Measurements from ENCODE around the gene MKKS. TPM values are rescaled to one million over a fixed set of nuclear protein-coding genes. Genes with fewer than 3 reads are reported as not detected.
"Not testable (repeated sequence)": the region's sequence is repeated elsewhere in the genome, so short reads cannot be mapped to it uniquely, and the experiment has no call there.

The MKKS gene
- total RNA-seq, 1 experiment from 2014 or later = 19.9 TPM

DNA sequence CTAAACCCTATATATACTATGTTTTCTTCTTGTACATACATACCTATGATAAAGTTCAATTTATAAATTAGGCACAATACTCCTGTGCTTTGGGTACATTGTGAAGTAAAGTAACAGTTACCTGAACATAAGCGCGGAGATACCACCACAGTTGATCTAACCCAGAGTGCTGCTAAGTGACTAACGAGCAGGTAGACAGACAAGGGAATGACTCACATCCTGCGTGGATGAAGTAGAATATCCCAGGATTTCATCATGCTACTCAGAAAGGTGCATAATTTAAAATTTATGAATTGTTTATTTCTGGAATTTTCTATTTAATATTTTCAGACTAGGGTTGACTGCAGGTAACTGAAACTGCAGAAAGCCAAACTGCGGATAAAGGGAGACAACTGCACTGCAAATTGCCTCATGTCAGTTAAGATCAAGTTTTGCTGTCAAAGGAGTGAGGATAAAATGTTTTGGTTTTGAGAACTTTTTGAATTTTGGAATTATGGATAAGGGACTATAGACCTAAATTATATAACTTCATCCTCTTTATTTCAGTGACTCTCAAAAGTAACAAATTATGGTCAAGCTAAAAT, 14.4 kb downstream of the MKKS start:
- no peaks in the 10 kb centered on the region for H3K9me2 ChIP-seq (ENCODE audit: insufficient read depth)
- peaks cover 0 to 2% of the 10 kb centered on the region in 2 experiments; a peak in 2 of 4 replicates for H3K36me3 ChIP-seq (ENCODE audit: control insufficient read depth in 1 of 2, insufficient read depth in 2 of 2, low read length in 2 of 2)
- peak overlapping the region; percentile 42 for H3K4me2 ChIP-seq (ENCODE audit: low read length)
- H4K20me1 ChIP-seq (ENCODE audit: insufficient read depth) = 0 out of 2 replicates have a peak, but pooled peaks cover 2% of the 10 kb centered on the region
- ATAC-seq = peak; percentile 85
- DNase-seq (ENCODE audit: low read depth, low spot score) = peak; percentile 76
- POLR2A ChIA-PET = no interaction called here
- peaks cover 96% of the 10 kb centered on the region for H3K79me2 ChIP-seq (ENCODE audit: insufficient read depth, low read length)
- peak overlapping the region; percentile 47; the same call in 1 of the 2 replicates for H3K27ac ChIP-seq (ENCODE audit: low read depth, low read length)
- intact Hi-C loops (cut with micrococcal nuclease) = no loop called here
- no peak overlapping the region for H2AFZ ChIP-seq (ENCODE audit: low read depth, low read length, poor library complexity, severe bottlenecking)
- TF ChIP-seq SP1 (IDR thresholded peaks at IDR 0.05; ENCODE audit: low read depth) (peak; percentile 67), CBX3 (IDR thresholded peaks at IDR 0.05; ENCODE audit: low read depth) (peak; percentile 64; the same call in 1 of the 2 replicates), JUND (IDR thresholded peaks at IDR 0.05) (peak; percentile 82), EGR1 (IDR thresholded peaks at IDR 0.05; ENCODE audit: low read depth) (no peak), SIN3A (IDR thresholded peaks at IDR 0.05; ENCODE audit: low read depth) (0 out of 2 replicates have a peak, but pooled peaks have one; percentile 32), CEBPB (IDR thresholded peaks at IDR 0.05; ENCODE audit: low read depth) (peak; percentile 84), YY1 (IDR thresholded peaks at IDR 0.05; ENCODE audit: extremely low read depth, insufficient replicate concordance, low read depth, low read length) (no peak), POLR2AphosphoS5 (IDR thresholded peaks at IDR 0.05; ENCODE audit: low read depth, low read length) (peak; percentile 66), SRF (IDR thresholded peaks at IDR 0.05; ENCODE audit: low read depth) (peak; percentile 18; the same call in 1 of the 2 replicates), FOSL1 (IDR thresholded peaks at IDR 0.05; ENCODE audit: low read depth) (peak; percentile 87), RAD21 (IDR thresholded peaks at IDR 0.05; ENCODE audit: low read depth) (no peak)
- TF ChIP-seq, protein P1, sequence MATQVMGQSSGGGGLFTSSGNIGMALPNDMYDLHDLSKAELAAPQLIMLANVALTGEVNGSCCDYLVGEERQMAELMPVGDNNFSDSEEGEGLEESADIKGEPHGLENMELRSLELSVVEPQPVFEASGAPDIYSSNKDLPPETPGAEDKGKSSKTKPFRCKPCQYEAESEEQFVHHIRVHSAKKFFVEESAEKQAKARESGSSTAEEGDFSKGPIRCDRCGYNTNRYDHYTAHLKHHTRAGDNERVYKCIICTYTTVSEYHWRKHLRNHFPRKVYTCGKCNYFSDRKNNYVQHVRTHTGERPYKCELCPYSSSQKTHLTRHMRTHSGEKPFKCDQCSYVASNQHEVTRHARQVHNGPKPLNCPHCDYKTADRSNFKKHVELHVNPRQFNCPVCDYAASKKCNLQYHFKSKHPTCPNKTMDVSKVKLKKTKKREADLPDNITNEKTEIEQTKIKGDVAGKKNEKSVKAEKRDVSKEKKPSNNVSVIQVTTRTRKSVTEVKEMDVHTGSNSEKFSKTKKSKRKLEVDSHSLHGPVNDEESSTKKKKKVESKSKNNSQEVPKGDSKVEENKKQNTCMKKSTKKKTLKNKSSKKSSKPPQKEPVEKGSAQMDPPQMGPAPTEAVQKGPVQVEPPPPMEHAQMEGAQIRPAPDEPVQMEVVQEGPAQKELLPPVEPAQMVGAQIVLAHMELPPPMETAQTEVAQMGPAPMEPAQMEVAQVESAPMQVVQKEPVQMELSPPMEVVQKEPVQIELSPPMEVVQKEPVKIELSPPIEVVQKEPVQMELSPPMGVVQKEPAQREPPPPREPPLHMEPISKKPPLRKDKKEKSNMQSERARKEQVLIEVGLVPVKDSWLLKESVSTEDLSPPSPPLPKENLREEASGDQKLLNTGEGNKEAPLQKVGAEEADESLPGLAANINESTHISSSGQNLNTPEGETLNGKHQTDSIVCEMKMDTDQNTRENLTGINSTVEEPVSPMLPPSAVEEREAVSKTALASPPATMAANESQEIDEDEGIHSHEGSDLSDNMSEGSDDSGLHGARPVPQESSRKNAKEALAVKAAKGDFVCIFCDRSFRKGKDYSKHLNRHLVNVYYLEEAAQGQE (IDR thresholded peaks at IDR 0.05; ENCODE audit: low read depth) = no peak
- TF ChIP-seq, protein P2, sequence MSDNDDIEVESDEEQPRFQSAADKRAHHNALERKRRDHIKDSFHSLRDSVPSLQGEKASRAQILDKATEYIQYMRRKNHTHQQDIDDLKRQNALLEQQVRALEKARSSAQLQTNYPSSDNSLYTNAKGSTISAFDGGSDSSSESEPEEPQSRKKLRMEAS (IDR thresholded peaks at IDR 0.05) = peak; percentile 28; the same call in 1 of the 2 replicates
- TF ChIP-seq, protein P3, sequence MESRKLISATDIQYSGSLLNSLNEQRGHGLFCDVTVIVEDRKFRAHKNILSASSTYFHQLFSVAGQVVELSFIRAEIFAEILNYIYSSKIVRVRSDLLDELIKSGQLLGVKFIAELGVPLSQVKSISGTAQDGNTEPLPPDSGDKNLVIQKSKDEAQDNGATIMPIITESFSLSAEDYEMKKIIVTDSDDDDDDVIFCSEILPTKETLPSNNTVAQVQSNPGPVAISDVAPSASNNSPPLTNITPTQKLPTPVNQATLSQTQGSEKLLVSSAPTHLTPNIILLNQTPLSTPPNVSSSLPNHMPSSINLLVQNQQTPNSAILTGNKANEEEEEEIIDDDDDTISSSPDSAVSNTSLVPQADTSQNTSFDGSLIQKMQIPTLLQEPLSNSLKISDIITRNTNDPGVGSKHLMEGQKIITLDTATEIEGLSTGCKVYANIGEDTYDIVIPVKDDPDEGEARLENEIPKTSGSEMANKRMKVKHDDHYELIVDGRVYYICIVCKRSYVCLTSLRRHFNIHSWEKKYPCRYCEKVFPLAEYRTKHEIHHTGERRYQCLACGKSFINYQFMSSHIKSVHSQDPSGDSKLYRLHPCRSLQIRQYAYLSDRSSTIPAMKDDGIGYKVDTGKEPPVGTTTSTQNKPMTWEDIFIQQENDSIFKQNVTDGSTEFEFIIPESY (IDR thresholded peaks at IDR 0.05; ENCODE audit: extremely low read depth, insufficient replicate concordance, low read length) = no peak
- CTCF ChIA-PET = no interaction called here
- RAD21 ChIA-PET (ENCODE audit: low non-redundant PET in 1 of 2, low total read pairs in 2 of 2, uncharacterized antibody in 2 of 2, unreplicated experiment in 2 of 2) = no interaction called here
- peak overlapping the region; percentile 11; the same call in 1 of the 2 replicates for H3K9ac ChIP-seq (ENCODE audit: low read length)
- H3K4me3 ChIP-seq (replicated peaks in 1 of 2; ENCODE audit: low read depth in 1 of 2, low read length in 2 of 2) = peak overlapping the region in 1 of 2 experiments; percentile 1; a peak in 1 of 4 replicates
- no peaks in the 10 kb centered on the region for H3K9me3 ChIP-seq (ENCODE audit: control insufficient read depth in 1 of 2, insufficient read depth in 1 of 2, low read depth in 1 of 2, low read length in 2 of 2)
- peaks cover 28 to 39% of the 10 kb centered on the region in 2 experiments for H3K4me1 ChIP-seq (ENCODE audit: control insufficient read depth in 1 of 2, insufficient read depth in 2 of 2, low read length in 2 of 2)
- H3K27me3 ChIP-seq (ENCODE audit: insufficient read depth, low read length) = no peaks in the 10 kb centered on the region
- BruUV-seq (replicated peaks) = no TSS peak

DNA sequence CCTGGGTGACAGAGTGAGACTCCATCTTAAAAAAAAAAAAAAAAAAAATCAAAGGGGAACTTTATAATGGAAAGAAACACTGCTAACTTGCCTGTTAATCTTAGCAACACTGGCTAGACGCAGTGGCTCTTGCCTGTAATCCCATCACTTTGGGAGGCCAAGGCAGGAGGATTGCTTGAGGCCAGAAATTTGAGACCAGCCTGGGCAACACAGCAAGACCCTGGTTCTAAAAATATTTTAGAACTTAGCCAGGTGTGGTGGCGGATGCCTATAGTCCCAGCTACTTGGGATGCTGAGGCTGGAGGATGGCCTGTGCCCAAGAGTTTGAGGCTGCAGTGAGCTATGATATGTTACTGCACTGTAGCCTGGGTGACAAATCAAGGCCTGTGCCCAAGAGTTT, 16.8 kb downstream of the MKKS start:
- RAD21 ChIA-PET (ENCODE audit: low non-redundant PET in 1 of 2, low total read pairs in 2 of 2, uncharacterized antibody in 2 of 2, unreplicated experiment in 2 of 2); DNase-seq (ENCODE audit: low read depth, low spot score); H3K9ac ChIP-seq (ENCODE audit: low read length); H3K4me3 ChIP-seq (replicated peaks in 1 of 2; ENCODE audit: low read depth in 1 of 2, low read length in 2 of 2); H3K27me3 ChIP-seq (ENCODE audit: insufficient read depth, low read length); ATAC-seq; BruUV-seq (replicated peaks); H3K9me2 ChIP-seq (ENCODE audit: insufficient read depth); H4K20me1 ChIP-seq (ENCODE audit: insufficient read depth); H3K9me3 ChIP-seq (ENCODE audit: control insufficient read depth in 1 of 2, insufficient read depth in 1 of 2, low read depth in 1 of 2, low read length in 2 of 2); H3K4me2 ChIP-seq (ENCODE audit: low read length); H2AFZ ChIP-seq (ENCODE audit: low read depth, low read length, poor library complexity, severe bottlenecking); intact Hi-C loops (cut with micrococcal nuclease); H3K36me3 ChIP-seq (ENCODE audit: control insufficient read depth in 1 of 2, insufficient read depth in 2 of 2, low read length in 2 of 2); H3K27ac ChIP-seq (ENCODE audit: low read depth, low read length): not testable (repeated sequence)
- H3K4me1 ChIP-seq (ENCODE audit: control insufficient read depth in 1 of 2, insufficient read depth in 2 of 2, low read length in 2 of 2) = peaks cover 28 to 39% of the 10 kb centered on the region in 2 experiments
- peaks cover 74% of the 10 kb centered on the region for H3K79me2 ChIP-seq (ENCODE audit: insufficient read depth, low read length)
- CTCF ChIA-PET = interaction anchor here (1.0 kb wide), 1 partner anchor 439 kb away, joined by 3 read pairs; no protein-coding TSS in a partner anchor
- POLR2A ChIA-PET = interaction anchor here (2.5 kb wide), 1 partner anchor 17 kb away, joined by 11 read pairs; the partner anchor contains the start of genes MKKS and SLX4IP

All from HCT116 (cell line).